22Rv1 (cell line): ENCODE results near the gene FRY.

ENCODE experiments used
- H3K27ac ChIP-seq: fragments of 450-650 bp; 2 replicates; pipeline ENCODE4 v1.5.1; 2017
- CTCF ChIP-seq: fragments of 450-650 bp; IDR thresholded peaks from 2 replicates; pipeline ENCODE4 v1.5.1; 2017; ENCODE audit warnings: mild to moderate bottlenecking
- ZFX ChIP-seq: fragments of 450-650 bp; IDR thresholded peaks from 2 replicates; pipeline ENCODE4 v1.6.1; 2017; ENCODE audit warnings: antibody characterized with exemption, borderline replicate concordance

The FRY gene

DNA sequence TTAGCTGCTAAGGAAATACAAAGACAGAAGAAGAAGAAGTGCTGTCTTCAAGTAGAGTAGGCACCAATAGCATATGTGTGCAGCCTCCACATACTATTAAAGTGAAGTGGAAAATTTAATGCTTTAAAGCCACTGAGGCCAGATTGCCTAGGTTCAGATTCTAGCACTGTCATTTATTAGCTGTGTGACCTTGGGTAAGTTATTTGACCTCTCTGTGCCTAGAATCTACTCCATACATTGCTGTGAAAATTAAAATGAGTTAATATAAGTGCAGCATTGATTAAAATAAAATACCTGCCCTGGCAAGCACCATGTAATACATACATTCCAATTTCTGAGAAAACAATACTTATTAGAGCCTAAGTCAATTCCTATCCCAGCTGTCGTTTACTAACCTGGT is 110.5 kb downstream of the FRY start:
- H3K27ac ChIP-seq = no peak overlapping the region
- no peak for TF ChIP-seq ZFX
- TF ChIP-seq CTCF = no peak

- no peak overlapping the region for H3K27ac ChIP-seq
- TF ChIP-seq ZFX (no peak), CTCF (no peak)
These were observed 111.4 kb downstream of the FRY start for GRCh38 chr13:32142956-32143375.

DNA sequence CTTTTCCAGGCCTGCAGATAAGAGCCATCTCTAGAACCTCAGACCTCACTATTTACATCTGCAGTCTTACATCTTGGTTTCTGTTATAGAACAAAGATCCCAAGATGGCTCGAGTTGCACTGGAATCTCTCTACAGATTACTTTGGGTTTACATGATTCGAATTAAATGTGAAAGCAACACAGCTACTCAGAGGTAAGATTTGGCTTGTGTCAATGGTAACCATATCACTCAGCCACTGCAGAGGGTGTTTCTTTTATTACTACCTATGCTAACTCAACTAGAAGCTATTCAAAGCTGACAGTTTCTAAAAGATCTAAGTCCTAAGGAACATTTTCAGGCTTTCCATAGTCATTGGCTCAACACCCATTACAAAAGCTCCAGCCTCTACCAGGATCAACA is 115.6 kb downstream of the FRY start:
- no peak for TF ChIP-seq ZFX
- TF ChIP-seq CTCF = no peak
- no peak overlapping the region for H3K27ac ChIP-seq

DNA sequence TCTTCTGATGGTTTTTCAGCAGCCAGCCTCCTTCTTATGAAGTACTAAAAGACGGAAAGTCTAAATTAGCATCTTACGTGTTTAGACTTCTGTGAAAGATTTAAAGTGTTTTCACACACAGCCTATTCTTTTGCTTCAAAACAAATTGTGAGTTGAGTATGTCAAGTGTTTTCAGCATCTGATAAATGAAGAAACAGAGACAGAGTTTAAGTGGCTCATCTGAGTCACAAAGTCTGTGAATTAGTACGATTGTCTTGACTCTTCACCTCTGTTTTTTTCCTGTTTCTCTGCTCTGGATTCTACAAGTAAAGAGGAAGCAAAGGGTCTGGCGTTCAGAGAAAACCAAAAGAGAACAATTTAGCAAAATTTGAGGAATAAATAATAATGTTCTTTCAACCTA is 116.4 kb downstream of the FRY start:
- H3K27ac ChIP-seq = no peak overlapping the region
- TF ChIP-seq CTCF = no peak
- no peak for TF ChIP-seq ZFX

DNA sequence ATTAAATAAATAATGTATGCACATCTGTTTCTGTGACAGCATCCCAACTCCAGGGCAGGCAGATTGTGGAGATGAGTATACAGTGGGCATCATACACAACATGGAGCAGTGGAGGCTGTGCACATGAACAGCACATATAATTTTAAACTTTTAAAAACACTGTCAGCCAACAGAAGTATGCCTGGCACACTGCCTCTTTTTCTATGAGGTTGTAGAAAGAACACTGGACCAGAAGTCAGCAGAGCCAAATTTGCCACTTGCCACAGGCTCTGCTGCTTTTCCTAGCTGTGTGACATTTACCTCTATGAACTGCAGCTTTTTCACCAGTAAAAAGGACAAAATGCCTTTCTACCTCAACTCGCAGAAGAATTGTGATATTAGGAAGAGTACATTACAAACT is 118.7 kb downstream of the FRY start:
- H3K27ac ChIP-seq = no peak overlapping the region
- no peak for TF ChIP-seq ZFX
- TF ChIP-seq CTCF = no peak

DNA sequence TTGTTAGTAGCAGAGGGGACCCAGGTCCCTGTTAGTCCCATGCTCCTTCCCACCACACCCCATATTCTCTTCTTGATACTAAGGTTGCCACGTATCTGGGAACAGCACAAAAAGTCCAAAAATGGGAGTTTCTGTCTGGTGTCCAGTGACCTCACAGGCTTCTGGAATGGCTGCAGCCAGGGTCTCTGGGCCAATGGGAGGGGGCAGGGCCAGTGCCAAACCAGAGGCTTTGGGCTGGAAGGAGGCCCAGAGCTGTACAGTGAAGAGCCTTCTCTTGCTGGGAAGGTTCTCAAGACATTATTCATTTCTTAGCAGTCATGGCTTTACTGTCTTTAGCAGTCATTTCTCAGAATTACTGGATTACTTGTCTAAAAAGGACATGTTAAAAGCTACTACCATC is 119.2 kb downstream of the FRY start:
- no peak for TF ChIP-seq ZFX
- TF ChIP-seq CTCF = no peak
- H3K27ac ChIP-seq = no peak overlapping the region

DNA sequence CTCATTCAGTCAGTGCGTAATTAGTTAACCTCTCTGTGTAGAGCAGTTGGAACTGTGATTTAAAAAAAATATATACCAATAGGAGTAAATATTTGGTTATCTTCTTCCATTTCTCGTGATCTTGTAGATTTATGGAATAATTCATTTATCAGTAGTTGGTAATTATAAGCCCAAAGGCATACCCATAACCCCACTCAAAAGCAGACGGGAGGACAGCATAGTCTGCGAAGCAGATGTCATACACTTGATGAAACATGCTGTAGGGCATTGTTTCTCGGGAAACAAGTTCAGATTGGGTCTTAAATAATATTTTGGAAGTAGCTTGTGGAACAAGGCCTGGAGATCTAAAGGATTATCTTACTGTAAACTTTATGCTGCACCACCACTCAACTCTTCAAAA is 119.7 kb downstream of the FRY start:
- no peak overlapping the region for H3K27ac ChIP-seq
- TF ChIP-seq ZFX (no peak), CTCF (no peak)
